ENCODE results near the gene GFY.

The GFY gene, protein sequence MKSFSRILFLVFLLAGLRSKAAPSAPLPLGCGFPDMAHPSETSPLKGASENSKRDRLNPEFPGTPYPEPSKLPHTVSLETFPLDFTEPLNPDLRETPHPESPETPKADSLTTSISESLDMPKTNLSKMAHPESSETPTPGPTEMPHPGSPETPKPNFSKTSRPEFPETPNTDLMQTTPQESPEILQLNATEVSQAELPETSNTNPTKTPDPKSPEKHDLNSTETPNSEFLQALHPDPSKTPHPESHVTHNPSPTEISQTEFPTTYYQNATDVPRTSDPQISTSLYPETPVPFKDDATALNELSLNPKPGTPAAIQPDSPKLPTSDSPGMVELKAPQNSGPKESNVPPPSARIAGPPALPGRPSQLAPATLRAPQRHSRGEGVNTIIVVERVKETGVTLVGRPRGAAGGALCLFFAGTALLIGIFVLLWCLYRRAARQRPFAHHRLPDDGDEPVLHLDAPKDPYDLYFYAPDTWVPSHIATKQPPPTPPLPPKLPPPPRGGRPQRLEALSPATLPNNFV

DNA sequence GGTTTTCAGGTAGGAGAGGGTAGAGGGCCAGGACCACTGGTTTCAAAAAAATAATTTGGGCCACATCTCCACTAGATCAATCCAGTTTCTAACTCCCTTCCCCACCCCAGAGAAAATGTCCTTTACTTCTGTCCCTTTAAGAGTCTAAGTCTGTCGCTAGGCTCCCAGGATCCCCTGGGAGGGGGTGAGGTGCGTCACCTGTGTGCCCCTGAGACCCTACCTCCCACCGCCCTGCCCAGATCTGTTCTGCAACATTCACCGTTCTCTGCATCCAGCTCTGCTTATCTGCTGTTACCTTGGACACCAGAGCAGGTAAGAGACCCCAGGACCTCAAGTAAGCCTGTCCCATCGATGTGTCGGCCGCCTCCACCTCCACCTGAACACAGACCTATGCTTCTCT is at the start of gene GFY:
TSS of gene GFY (plus strand) at position 211 of the 400 bp plus-strand sequence. CDS start 1,043 bp downstream, outside the sequence.
- no peak for DNase-seq

DNA sequence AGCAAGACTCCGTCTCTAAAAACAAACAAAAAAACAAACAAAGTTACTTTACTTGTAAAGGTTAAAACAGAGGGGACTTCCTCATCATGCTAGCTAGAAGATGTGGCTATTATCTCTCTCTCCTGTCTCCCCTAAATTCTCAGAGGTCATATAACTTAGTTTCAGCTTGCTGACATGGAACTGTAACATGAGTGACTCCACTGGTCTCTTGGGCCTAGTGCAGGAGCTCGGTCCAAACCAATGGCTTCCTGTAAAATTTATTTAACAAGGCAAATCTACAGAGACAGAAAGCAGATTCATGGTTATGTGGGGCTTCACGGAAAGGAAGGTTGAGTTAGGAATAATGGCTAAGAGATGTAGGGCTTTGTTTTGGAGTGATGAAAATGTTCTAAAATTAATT is 46.7 kb upstream of the GFY start:
- DNase-seq: no peak

GRCh38 chr19:49380391-49380790 is 44.8 kb upstream of the GFY start:
- no peak for DNase-seq

DNA sequence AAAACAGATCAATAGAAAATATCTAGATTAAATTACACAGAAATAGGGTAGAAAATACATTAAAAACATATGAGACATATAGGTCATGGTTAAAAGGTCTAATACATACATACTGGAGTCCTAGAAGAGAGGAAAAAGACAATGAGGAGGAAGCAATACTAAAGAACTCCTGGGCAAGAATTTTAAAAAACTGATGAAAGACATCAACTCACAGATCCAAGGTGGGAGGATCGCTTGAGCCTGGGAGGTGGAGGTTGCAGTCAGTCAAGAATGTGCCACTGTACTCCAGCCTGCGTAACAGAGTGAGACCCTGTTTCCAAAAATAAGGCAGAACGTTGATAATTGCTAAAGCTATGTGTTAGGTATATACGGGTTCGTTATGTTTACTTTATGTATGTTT is 42.5 kb upstream of the GFY start:
- no peak for DNase-seq

- no peak for DNase-seq
These were observed 41.6 kb upstream of the GFY start for GRCh38 chr19:49383599-49383998.

DNA sequence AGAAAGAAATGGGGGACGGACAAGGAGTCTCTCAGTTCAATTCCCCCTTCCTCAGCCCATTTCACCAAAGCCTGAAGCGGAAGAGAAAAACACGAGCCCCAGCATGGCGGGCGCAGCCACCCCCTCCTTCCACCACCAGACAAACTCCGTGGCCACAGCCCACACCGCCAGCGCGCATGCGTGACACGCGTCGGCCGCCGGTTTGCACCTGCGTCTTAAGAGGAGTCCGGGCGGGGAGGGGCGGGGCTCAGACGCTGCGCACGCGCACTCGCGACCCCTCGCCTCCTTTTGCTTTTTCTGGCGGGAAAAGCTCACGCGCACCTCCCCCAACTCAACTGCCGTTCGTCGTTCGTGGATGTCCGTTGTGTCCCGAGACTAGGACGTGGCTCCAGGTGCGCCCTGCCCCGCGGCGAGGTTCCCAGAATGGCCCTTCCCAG is 37.2 kb upstream of the GFY start, which contains the start of gene KASH5:
TSS of gene KASH5 (plus strand) at position 314 of the 437 bp plus-strand sequence. CDS start 2,635 bp downstream, outside the sequence.
- DNase-seq: no peak

DNA sequence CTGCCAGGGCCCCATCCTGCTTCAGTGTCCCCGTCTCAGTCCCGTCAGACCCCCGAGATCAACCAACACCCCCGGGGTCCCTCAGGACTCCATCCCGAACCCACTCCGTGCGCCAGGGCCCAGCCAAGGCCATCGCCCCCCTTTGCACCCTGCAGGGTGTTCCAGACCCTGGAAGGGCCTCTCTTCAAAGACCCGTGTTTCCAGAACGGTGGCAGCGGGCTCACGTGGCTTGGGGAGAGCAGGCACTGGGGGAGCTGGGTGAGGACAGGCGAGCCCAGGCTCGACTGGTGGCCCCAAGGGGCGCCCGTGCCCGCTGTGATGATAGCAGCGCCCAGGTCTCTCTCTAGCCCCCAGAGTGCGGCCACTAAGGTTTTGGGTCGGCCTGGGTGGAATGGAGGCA is 35.8 kb upstream of the GFY start:
- no peak for DNase-seq

DNA sequence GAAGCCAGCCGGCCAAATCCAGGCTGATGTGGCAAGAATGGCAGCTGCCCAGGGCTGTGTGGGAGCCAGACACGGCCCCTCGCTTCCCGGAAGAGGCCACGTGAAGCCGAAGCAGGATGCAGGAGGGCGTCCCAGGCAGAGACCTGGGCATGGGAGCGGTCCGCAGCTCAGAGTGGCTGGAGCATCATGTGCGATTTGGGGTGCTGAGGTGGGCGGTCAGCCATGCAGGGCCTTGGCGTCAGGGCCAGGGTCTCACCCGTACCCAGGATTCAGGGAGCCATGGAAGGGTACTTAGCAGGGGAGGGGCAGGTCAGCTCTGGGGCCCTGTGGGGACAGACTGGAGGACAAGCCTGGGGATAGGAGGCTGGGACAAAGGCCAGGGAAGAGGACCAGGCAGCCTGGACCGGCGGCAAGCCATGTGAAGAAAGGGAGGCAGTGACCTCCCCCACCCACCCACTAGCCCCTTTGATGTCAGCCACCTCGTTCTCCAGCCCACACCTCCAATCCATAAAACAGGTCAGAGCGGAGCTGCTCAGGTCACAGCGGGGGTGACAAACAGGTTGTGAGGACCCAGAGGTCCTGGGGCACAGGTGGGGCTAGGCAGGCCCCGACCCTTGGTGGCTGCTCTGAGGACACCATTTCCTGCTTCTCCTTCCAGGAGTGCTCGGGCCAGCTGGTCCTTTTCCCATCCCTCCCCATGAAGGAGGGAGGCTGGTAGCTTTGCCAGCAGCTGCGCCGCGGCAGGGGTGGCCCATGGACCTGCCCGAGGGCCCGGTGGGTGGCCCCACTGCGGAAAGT is 34.9 kb upstream of the GFY start:
- DNase-seq: no peak

GRCh38 chr19:49390929-49391359 is 34.2 kb upstream of the GFY start:
- no peak for DNase-seq

GRCh38 chr19:49391581-49392399 is 33.4 kb upstream of the GFY start:
- peak; percentile 41 to 59 for DNase-seq

DNA sequence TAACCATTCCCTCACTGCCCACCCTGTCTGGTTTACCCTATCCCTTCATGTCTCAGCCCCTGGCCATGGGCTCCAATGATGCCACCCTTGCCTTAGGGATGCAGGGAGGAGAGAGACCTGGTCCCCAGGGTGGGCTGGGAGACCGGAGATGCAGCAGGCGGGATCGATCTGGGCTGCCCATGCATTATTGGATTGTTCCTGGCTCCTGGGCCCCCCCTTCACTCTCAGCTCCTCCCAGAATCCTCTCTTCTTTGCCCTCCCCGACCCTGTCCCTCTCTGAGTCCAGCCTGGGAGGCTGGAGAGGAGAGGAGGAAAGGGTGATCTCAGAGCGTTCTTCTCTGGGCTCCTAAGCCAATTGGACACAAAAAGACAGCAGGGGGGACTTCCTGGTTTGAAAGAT is 31.3 kb upstream of the GFY start:
- DNase-seq: no peak

GRCh38 chr19:49395581-49396407 is 29.4 kb upstream of the GFY start:
- no peak for DNase-seq

DNA sequence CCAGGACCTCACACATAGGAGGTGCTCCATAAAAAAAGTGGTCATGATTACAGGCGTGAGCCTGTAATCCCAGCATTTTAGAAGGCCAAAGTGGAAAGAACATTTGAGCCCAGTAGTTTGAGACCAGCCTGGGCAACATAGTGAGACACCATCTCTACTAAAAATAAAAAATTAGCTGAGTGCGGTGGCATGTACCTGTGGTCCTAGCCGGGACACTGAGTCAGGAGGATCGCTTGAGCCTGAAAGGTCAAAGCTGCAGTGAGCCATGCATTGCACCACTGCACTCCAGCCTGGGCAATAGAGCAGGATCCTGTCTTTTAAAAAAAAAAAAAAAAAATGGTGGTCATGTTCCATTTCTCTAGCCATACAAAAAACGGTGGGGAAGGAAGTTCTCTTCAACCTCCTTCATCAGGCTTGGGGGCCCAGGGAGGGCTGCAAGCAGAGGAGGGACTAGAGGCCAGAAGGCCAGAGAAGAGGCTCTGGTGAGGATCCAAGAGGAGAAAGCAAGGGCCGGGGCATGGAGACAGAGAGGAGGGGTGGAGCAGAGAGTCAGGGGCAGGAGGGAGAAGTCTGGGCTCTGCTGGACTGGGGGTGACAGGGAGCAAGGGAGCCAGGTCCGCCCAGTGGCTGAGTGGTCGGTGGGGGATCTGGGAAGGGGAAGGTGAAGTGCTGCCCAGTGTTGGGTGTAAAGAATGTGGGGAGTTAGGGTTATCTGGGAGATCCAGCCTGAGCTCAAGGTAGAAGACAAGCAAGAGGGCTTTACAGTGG is 28.3 kb upstream of the GFY start:
- DNase-seq: no peak

GRCh38 chr19:49398001-49398615 is 27.1 kb upstream of the GFY start:
- no peak for DNase-seq

DNA sequence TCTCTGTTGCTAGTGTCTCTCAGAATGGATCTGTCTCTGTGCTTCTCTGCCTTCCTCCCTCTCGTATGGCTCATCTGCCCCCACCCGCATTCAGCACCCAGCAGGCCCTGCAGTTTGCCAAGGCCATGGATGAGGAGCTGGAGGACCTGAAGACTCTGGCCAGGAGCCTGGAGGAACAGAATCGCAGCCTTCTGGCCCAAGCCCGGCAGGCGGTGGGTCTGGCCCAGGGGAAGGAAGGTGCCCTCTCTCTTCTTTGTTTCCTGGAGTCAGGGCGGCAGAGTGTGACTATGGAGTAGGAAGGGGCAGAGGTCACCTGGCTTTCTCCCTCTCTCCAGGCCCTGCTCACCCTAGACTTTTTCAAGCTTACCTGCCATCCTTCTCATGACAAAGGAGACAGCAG is 26.3 kb upstream of the GFY start:
- DNase-seq: no peak

DNA sequence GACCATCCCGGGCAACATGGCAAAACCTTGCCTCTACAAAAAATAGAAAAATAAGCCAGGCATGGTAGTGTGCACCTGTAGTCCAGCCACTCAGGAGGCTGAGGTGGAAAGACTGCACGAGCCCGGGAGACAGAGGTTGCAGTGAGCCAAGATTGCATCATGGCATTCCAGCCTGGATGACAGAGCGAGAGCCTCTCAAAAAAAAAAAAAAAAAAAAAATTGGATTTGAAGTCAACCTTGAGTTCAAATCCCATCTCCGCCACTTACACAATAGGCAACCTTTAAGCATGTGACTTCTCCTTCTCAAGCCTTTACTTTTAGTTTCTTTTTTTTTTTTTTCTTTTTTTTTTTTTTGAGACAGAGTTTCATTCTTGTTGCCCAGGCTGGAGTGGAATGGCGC is 25.2 kb upstream of the GFY start:
- no peak for DNase-seq

- DNase-seq: no peak
These were observed 21.6 kb upstream of the GFY start for GRCh38 chr19:49403404-49404187.

GRCh38 chr19:49407079-49407478 is 18.1 kb upstream of the GFY start:
- DNase-seq: no peak

DNA sequence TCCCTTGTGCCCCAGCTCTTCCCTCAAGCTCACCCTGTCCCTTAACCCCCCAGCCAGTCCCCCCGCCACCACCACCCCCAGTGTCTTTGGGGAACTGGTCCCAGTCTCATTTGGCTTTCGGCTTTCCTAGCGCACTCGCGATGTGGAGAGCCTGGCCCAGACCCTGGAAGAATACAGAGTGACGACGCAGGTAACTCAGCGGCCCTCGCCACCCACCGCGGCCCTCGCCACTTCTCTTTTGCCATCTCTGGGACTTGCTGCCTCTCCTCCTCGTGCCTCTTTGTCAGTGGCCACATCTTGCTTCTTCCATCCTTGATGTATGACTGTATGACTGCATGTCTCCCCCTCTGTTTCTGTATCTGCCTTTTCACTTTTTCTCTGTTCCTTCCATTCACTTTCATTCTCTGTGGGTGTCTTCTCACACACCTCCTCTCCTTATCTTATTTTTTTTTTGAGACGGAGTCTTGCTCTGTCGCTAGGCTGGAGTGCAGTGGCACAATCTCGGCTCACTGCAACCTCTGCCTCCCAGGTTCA is 17.6 kb upstream of the GFY start:
- DNase-seq: no peak
